CD1c-positive myeloid dendritic cell (primary cell): ENCODE measurements around the gene FRMD6.
"Not testable (repeated sequence)": the region's sequence is repeated elsewhere in the genome, so short reads cannot be mapped to it uniquely, and the experiment has no call there.

Source experiments
- DNase-seq: peaks from one replicate; pipeline ENCODE4 v3.0.0-alpha.2; 2016; ENCODE audit errors: extremely low spot score

The FRMD6 gene

DNA sequence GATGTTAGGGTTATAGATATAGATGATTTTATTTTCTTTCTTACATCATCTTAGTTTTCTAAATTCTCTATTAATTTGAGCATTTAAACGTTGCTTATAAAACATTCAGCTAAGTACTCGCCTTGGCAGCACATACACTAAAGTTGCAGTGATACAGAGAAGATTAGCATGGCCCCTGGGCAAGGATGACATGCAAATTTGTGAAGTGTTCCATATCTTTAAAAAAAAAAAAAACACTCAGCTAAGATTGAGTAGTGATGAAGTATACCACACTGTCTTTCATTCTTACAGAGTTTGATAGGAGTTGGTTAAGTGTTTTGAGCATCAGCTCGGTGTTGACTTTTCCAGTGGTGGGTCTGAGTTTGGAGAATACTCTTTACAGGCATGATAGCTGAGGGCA lies 72.3 kb downstream of the FRMD6 start:
- DNase-seq: no peak

DNA sequence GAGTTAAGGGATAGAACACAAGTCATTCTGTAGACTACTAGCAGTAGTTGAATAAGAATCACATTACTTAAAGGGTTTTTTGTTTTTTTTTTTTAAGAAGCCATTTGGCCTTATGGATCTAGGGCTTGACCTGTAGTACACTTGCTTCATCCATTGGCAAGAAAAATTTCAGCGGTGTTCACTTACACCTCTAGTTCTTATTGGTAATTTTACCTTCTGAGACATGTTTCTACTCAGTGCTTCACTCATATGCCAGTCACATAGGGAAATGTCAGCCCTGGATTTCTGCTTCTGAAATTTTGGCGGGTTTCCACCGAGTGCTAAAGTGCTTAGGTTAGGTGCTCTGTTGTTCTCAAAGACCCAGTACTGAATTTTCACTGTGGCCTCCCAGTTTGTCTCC lies 72.9 kb downstream of the FRMD6 start:
- DNase-seq: no peak

DNA sequence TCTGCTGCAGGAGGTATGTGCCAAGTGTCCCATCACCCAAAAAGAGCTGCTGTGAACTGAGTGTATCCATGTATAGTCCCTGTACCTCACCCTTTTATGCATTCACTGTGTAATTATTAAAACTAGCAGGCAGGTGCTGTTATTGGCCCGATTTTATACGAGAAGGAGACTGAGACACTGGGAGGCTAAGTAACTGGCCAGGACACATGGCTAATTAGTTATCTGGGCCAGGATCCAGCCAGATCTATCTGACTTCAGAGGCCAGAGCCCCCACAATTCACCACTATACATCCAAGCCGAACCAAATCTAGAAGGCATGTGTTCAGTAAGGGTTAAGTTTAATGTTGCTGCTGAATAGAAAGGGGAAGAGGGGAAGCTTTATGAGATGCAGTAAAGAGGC lies 73.4 kb downstream of the FRMD6 start:
- DNase-seq: no peak

DNA sequence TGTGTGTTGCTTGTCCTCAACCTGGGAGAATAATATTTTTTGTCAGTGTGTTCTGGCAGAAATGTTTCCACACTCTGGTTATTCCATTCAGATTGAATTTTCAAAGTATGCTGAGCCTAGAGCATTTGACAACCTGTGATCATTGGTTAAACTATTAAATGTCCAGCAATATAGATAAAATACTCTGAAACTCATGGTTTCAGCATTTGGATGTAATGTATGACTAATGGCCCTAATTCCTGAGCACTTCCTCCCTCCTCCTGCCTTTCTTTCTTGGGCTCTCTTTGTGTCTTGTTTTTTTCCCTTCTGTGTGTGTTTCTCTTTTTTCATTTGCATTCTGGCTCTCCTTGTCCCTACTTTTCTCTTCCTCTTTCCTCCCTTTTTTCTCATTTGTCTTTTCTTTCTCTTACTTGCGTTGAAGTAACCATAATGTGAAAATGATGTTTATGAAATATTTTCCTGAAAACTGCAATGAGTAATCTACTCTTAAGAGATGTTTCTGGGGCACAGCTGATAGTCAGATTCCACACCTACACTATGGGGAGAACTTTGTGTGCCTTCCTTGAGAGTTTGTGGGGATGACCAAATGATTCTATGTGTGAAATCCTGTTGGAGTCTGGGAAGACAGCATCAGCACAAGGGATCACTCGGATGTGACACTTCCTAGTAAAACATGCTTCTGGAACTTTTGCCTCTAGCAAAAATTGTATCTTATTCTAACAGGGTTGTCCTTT lies 74.6 kb downstream of the FRMD6 start:
- no peak for DNase-seq

DNA sequence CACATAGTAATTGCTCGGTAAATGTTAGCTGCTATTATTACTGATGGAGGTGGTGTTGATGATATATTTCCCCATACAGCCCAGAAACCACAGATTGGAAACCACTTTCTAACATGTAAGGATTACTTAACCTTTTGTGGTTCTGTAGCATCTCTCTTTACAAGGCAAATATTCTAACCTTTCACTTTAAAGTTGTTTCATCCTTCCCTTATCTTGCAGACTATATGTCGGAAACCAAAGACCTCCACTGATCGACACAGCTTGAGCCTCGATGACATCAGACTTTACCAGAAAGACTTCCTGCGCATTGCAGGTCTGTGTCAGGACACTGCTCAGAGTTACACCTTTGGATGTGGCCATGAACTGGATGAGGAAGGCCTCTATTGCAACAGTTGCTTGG lies 75.8 kb downstream of the FRMD6 start:
- DNase-seq: no peak

DNA sequence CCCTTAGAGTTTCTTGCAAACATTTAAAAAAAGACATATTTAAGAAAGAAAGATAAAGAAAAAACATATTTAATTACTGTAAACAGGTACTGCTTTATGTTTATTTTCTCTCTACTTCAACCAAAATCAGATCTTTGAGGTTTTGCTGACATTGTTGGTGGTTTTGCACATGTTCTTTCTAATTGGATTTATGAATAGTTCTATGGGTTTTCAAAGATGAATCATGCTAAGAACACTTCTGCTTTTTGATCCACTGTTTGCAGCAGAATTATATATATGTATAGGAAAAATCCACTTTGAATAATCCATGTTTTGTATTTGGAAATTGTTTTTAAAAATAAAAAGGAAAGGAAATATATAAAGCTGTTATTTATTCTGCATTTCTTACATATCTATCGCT lies 78.4 kb downstream of the FRMD6 start:
- peak; percentile 13 for DNase-seq

DNA sequence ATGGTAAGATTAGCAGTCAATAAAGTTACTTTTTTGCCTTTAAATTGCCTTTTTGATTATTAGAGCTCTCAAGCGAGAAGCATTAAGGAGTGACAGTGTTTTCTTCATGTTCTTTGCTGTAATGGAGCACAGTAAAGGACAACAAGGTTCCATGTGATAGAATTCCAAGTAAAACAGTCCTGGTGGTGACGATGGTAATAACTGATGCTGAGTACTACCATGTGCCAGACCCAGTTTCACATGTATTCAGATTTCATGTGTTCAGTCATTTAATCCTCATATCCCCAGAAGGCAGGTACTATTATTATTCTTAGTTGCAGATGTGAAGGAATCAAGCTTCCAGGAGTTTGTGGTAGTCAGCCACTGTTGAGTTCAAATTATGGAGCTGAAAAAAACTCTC lies 79.0 kb downstream of the FRMD6 start:
- no peak for DNase-seq

DNA sequence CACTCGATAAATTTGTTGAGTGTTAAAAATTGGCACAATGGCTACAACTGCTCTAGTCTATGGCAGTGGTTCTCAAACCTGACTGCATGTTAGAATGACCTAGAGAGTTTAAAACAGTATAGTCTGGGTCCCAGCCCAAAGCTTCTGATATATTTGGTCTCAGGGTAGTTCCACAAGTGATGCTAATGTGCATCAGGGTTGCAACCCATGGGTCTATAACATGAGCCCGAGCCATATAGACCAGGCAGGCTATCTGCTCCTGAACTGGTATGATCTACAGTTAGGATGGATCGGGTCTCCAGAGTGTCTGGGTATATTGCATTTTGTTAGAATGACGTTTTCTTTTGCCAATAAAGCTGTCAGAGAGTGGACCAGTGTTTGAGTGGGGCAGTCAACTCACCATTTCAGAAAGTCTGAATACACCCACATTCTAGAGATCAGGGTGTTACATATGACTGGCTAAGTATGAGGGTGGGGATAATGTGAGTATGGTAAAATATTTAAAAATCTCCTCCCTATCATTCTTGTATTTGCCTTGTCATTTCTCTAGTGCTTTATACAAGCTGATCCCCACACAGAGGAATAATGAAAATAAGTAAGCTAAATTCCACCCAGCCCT lies 80.9 kb downstream of the FRMD6 start:
- no peak for DNase-seq

DNA sequence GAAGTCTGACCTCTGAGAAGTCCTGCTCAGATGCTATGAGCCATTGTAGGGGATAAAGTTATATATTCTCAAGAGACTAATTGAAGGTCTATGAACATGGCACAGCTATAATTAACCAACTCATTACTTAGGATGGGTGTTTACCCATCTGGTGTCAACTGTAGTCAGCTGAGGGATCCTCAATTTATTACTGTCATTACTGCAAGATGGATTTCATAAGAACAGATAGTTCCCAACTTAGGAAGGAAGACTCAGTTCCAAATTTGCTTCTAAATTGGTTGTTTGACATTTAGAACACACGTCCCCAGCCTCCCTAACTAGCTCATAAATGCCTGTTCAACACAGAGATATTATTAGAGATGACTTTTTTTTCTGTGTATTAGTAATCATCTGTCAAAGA lies 81.4 kb downstream of the FRMD6 start:
- DNase-seq: no peak

DNA sequence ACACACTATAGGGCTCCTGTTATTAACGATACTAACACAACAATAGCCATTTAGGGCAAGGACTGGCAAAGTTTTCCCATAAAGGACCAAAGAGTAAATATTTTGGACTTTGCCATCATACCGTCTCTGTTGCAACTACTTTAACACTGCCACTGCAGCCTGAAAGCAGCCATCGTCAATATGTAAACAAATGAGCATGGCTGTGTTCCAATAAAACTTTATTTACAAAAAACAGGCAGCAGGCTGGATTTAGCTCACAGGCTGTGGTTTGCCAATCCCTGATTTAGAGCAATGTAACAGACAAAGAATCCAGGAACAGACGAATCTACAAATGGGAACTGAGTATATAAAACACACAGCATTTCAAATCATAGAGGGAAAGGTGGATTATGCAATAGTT lies 84.1 kb downstream of the FRMD6 start:
- DNase-seq: no peak

DNA sequence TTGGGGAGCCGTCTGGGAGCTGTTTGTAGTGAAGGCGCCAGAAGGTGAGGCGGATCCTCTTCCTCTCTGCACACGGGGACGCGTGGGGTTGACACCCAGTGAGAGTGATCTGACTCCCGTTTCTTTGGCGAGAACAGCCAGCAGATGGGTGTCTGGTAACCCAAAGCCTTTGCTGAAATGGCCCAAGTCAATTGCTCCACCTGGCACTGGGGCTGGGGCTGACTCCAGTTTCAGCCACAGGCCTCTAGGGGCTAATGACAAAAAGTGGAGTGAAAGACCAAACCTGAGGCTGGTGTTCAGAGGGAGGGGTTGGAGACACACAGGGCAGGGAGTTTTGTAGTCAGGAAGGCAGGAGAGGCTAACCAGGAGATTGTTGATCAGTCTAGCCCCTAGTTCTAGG lies 87.0 kb downstream of the FRMD6 start:
- no peak for DNase-seq

DNA sequence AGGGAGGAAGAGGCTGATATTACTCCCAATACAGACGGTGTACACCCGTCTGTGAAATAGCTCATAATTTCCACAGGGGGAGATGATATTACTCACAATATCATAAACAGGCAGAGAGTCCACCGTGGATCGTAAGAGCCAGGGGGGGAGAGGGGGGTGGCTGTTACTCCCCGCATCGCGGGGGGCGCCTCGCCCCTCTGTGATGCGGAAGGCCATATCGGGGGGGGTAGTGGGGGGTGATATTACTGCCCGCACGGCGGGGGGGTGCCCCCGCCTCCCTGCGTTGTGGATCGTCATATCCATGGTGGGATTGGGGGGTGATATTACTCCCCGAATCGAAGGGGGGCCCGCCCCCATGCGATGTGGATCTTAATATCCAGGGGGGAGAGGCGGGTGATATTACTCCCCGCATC lies 91.9 kb downstream of the FRMD6 start:
- DNase-seq: no peak

DNA sequence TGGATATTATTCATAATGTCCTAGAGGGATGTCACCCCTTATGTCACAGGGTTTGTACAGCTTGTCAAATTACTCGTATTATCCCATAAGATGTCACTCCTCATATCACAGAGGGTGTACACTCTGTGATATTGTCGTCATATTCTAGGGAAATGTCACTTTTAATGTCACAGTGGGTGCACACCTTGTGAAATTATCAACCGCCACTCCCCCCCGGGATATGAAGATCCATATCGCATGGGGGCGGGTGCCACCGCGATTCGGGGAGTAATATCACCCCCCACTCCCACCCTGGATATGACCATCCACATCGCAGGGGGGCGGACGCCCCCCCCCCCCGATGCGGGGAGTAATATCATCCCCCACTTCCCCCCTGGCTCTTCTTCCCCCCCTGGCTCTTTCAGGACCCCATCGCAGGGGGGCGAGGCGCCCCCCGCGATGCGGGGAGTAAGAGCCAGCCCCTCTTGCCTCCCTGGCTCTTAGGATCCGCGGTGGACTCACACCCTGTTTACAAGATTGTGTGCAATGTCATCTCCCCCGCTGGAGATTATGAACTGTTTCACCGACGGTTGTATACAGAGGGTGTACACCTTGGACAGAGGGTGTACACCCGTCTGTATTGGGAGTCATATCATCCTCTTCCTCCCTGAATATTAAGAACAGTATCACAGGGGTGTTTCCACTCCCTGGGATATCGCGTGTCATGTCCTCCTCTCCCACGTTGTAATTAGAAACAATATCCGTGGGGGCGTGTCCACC lies 92.8 kb downstream of the FRMD6 start:
- DNase-seq: no peak

DNA sequence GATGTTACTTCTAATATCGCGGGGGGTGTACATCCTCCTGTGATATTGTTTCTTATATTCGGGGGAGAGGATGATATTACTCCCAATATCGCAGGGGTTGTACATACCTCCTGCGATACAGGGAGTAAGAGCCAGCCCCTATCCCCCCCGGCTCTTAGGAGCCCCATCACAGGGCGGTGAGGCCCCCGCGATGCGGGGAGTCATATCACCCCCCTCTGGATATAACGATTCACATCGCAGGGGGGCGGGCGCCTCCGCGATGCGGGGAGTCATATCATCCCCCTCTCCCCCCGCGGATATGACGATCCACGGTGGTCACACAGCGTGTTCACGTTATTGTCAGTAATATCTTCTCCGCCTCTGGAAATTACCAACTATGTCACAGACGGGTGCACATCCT lies 95.1 kb downstream of the FRMD6 start:
- not testable (repeated sequence) for DNase-seq

DNA sequence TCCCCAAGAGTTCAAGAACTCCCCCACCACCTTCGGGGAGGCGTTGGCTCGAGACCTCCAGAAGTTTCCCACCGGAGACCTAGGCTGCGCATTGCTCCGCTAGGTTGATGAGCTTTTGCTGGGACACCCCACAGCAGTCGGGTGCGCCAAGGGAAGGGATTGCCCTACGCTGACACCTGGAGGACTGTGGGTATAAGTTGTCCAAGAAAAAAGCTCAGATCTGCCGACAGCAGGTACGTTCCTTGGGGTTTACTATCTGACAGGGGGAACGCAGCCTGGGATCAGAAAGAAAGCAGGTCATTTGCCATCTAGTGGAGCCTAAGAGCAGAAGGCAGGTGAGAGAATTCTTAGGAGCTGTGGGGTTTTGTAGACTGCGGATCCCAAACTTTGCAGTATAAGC lies 98.8 kb downstream of the FRMD6 start:
- no peak for DNase-seq

DNA sequence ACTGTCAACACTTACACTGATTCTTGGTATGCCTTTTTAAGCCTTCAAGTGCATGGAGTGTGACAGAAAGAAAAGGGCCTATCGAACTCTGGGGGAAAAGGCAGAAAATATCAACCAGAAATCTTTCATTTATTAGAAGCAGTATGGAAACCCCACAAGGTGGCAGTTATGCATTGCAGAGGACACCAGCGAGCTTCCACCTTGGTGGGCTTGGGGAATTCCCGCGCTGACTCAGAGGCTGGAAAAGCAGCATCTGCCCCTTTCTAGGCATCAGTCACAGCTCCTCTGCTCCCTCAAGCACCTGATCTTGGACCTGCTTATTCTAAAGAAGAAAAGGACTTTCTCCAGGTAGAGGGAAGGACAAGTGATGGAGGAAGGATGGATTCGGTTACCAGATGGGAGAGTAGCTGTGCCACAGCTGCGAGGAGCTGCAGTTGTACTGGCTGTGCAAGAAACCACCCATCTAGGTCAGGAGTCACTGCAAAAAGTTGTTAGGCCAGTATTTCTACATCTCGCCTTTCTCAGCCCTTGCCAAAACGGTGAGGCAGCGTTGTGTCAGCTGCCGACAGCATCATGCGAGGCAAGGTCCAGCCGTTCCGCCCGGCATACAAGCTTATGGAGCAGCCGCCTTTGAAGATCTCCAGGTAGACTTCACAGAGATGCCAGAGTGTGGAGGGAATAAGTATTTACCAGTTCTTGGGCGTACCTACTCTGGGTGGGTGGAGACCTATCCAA lies 100.1 kb downstream of the FRMD6 start:
- DNase-seq: not testable (repeated sequence)

DNA sequence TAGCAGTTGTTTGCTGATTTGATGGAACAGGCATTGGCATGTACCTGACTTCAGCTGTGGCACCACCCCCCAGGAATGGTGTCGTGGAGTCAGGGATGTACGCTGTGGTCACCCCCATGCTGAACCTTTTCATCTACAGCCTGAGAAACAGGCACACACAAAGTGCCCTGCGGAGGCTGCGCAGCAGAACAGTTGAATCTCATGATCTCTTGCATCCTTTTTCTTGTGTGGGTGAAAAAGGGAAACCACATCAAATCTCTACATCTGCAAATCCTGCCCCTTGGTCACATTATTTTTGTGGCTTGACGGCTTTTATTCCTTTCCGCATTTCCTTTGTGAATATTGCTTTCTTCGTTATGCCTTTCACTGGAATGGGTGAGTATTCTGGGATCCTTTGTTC lies 106.0 kb downstream of the FRMD6 start:
- DNase-seq: peak; percentile 36

DNA sequence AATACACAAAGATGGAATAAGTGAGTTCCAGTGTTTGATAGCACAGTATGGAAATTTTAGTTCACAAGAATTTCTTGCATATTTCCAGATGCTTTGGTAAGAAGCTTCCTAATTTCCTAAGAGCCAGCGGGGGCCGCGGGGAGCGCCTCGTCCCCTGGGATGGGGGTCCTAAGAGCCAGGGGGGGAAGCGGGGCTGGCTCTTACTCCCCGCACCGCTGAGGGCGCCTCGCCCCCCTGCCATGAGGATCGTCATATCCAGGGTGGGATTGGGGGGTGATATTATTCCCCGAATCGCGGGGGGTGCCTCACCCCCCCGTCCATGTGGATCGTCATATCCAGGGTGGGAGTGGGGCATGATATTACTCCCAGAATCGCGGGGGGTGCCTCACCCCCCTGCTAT lies 108.2 kb downstream of the FRMD6 start:
- DNase-seq: no peak

DNA sequence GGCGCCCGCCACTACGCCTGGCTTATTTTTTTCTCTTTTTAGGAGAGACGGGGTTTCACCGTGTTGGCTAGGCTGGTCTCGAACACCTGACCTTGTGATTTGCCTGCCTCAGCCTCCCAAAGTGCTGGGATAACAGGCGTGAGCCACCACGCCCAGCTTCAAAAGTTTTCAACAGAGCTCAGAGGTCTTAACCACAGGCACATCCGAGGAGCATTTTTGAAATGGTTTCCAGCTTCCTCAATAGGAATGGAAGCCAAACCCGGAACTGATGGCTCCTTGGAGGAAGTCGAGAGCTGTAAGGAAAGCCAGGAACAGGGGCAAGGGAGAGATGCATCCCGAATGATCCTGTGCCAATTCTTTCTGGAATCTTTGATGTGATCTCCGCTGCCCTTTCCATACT lies 114.0 kb downstream of the FRMD6 start:
- not testable (repeated sequence) for DNase-seq

DNA sequence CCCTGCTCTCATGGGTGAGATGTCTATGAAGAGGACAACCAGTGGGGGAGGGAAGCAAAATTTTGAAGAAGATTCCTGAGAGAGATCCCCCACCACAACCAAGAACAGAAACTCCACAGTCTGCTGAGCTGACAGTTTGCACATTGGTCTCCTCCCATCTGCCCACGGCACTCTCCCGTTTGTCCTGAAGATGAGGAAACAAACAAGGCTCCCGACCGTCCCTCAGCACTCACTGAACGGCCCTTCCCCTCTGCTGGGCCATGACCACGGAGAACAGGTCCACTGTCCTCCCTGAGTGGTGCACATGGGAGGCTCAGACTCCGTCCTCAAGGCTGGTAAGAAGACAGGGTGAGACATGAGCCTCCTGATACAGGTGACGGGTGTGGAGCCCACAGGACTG lies 114.9 kb downstream of the FRMD6 start:
- DNase-seq: not testable (repeated sequence)

DNA sequence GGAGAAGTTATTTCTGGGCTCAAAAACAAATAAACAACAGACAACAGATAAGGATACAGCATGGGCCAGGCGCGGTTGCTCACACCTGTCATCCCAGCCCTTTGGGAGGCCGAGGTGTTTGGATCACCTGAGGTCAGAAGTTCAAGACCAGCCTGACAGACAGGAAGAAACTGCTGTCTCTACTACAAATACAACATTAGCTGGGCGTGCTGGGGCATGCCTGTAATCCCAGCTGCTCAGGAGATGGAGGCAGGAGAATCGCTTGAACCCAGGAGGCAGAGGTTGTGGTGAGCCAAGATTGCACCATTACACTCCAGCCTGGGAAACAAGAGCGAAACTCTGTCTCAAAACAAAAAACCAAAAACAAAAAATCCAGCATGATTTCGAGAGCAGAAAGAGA lies 117.6 kb downstream of the FRMD6 start:
- DNase-seq: not testable (repeated sequence)

DNA sequence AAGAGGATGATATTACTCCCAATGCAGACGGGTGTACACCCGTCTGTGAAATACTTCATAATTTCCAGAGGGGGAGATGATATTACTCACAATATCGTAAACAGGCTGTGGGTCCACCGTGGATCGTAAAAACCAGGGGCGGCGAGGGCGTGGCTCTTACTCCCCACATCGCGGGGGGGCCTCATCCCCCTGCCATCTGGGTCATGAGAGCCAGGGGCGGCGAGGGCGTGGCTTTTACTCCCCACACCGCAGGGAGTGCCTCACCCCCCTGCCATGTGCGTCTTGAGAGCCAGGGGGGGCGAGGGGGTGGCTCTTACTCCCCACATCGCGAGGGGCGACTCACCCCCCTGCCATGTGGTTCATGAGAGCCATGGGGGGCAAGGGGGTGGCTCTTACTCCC lies 122.5 kb downstream of the FRMD6 start:
- no peak for DNase-seq
